Measurements from ENCODE around the gene PTCH1.

PTCH1 gene

GRCh38 chr9:95503369-95503768 is 13.4 kb downstream of the PTCH1 start:
- no peak for TF ChIP-seq CTCF (IDR thresholded peaks at IDR 0.05; ENCODE audit: insufficient read depth, low read length, missing control alignments)
- H3K4me3 ChIP-seq (ENCODE audit: low read depth, low read length): no peak overlapping the region
- POLR2A ChIA-PET: no interaction called here
- no peak for DNase-seq (ENCODE audit: low read depth, low spot score)
- CTCF ChIA-PET: no interaction called here

DNA sequence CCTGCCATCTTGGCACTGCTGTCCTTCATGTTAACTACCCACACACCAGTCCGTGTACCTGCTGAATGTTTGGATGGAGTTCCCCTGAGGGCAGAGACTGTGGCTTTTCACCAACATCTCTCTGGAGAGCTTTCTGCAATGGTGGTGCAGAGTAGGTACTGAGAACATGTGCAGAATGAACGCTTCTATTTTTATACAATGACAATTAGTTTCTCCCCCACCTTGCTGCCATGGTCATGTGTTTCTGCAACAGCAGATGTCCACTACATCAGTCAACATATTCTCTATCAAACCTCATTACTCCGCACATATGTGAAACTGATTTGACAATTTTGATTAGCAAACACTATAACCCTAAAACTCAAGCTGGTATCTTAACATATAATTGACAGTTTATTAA is 14.5 kb downstream of the PTCH1 start:
- TF ChIP-seq CTCF (IDR thresholded peaks at IDR 0.05; ENCODE audit: insufficient read depth, low read length, missing control alignments): no peak
- no peak for DNase-seq (ENCODE audit: low read depth, low spot score)
- CTCF ChIA-PET: no interaction called here
- POLR2A ChIA-PET: no interaction called here
- no peak overlapping the region for H3K4me3 ChIP-seq (ENCODE audit: low read depth, low read length)

GRCh38 chr9:95499847-95500246 is 16.9 kb downstream of the PTCH1 start:
- TF ChIP-seq CTCF (IDR thresholded peaks at IDR 0.05; ENCODE audit: insufficient read depth, low read length, missing control alignments): no peak
- H3K4me3 ChIP-seq (ENCODE audit: low read depth, low read length): no peak overlapping the region
- ChIA-PET CTCF (no interaction called here), POLR2A (no interaction called here)
- DNase-seq (ENCODE audit: low read depth, low spot score): no peak

GRCh38 chr9:95499046-95499676 is 17.6 kb downstream of the PTCH1 start:
- DNase-seq (ENCODE audit: low read depth, low spot score): no peak
- ChIA-PET POLR2A (no interaction called here), CTCF (no interaction called here)
- no peak for TF ChIP-seq CTCF (IDR thresholded peaks at IDR 0.05; ENCODE audit: insufficient read depth, low read length, missing control alignments)
- H3K4me3 ChIP-seq (ENCODE audit: low read depth, low read length): no peak overlapping the region

GRCh38 chr9:95498641-95499040 is 18.1 kb downstream of the PTCH1 start:
- ChIA-PET CTCF (interaction anchor here (0.6 to 1.0 kb wide), 2 partner anchors 8 to 10 kb away, joined by 3 read pairs; no protein-coding TSS in a partner anchor), POLR2A (no interaction called here)
- DNase-seq (ENCODE audit: low read depth, low spot score): no peak
- TF ChIP-seq CTCF (IDR thresholded peaks at IDR 0.05; ENCODE audit: insufficient read depth, low read length, missing control alignments): no peak
- H3K4me3 ChIP-seq (ENCODE audit: low read depth, low read length): no peak overlapping the region

DNA sequence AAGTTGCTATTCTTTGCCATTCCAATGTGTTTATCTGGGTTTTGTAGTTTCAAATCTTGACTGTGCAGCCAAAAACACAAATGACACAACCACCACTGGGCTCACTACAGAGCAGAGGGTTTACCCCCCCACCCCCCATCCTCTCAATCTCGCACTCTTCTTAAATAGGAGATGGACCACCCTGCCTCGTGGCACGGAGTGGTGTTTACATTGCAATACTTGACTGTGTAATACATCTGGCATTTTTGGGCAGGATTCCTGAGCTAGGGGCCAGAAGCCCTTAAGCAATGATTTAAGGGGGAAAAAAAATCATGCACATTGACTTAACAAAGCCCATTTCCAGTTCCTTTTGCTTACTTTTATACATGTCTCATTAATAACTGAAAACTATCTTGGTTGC is 19.0 kb downstream of the PTCH1 start:
- H3K4me3 ChIP-seq (ENCODE audit: low read depth, low read length): no peak overlapping the region
- no peak for DNase-seq (ENCODE audit: low read depth, low spot score)
- ChIA-PET CTCF (interaction anchor here (1.0 to 1.1 kb wide), 2 partner anchors 9 to 230 kb away, joined by 3 read pairs; no protein-coding TSS in a partner anchor), POLR2A (no interaction called here)
- no peak for TF ChIP-seq CTCF (IDR thresholded peaks at IDR 0.05; ENCODE audit: insufficient read depth, low read length, missing control alignments)

Data from AG04449 (cell line).